Measurements from ENCODE around the gene CD300C.

CD300C gene

GRCh38 chr17:74545843-74546230 is at the start of gene CD300C:
Gene CD300C (minus strand): TSS chr17:74546115. CDS start chr17:74545782, 333 bp downstream.
- Histone ChIP-seq H3K9me3 (ENCODE audit: low read depth, low read length) (no peaks in the 10 kb centered on the region), H3K9ac (ENCODE audit: insufficient read length) (no peak within 1 kb of the TSS), H3K36me3 (ENCODE audit: insufficient read depth, low read length) (no peaks in the 10 kb centered on the region), H3K4me3 (no peak within 1 kb of the TSS), H3K27ac (no peak within 1 kb of the TSS)
- TF ChIP-seq EZH2 (IDR thresholded peaks at IDR 0.05) (no peak), FOXP2 (optimal IDR thresholded peaks at IDR 0.05; ENCODE audit: control extremely low read depth, extremely low read length, insufficient read depth) (no peak), POLR2AphosphoS5 (IDR thresholded peaks at IDR 0.05; ENCODE audit: borderline replicate concordance, low read depth, low read length) (no peak)
- no peak for DNase-seq (ENCODE audit: low read depth, low spot score)

GRCh38 chr17:74595037-74595750 is 49.3 kb upstream of the CD300C start:
- TF ChIP-seq POLR2AphosphoS5 (IDR thresholded peaks at IDR 0.05; ENCODE audit: borderline replicate concordance, low read depth, low read length) (no peak), FOXP2 (optimal IDR thresholded peaks at IDR 0.05; ENCODE audit: control extremely low read depth, extremely low read length, insufficient read depth) (no peak), EZH2 (IDR thresholded peaks at IDR 0.05) (no peak)
- Histone ChIP-seq H3K36me3 (ENCODE audit: insufficient read depth, low read length) (no peaks in the 10 kb centered on the region), H3K4me3 (no peak overlapping the region), H3K9ac (ENCODE audit: insufficient read length) (no peak overlapping the region), H3K27ac (no peak overlapping the region), H3K9me3 (ENCODE audit: low read depth, low read length) (no peaks in the 10 kb centered on the region)
- DNase-seq (ENCODE audit: low read depth, low spot score): no peak

GRCh38 chr17:74592087-74592990 is 46.4 kb upstream of the CD300C start, which contains the start of gene CD300LD:
Gene CD300LD (minus strand): TSS chr17:74592283. CDS start chr17:74592202, 81 bp downstream.
- TF ChIP-seq EZH2 (IDR thresholded peaks at IDR 0.05) (no peak), POLR2AphosphoS5 (IDR thresholded peaks at IDR 0.05; ENCODE audit: borderline replicate concordance, low read depth, low read length) (no peak), FOXP2 (optimal IDR thresholded peaks at IDR 0.05; ENCODE audit: control extremely low read depth, extremely low read length, insufficient read depth) (no peak)
- no peak for DNase-seq (ENCODE audit: low read depth, low spot score)
- no peak within 1 kb of the TSS for H3K4me3 ChIP-seq
- H3K36me3 ChIP-seq (ENCODE audit: insufficient read depth, low read length): no peaks in the 10 kb centered on the region
- no peak within 1 kb of the TSS for H3K27ac ChIP-seq
- H3K9ac ChIP-seq (ENCODE audit: insufficient read length): no peak within 1 kb of the TSS
- H3K9me3 ChIP-seq (ENCODE audit: low read depth, low read length): no peaks in the 10 kb centered on the region

GRCh38 chr17:74591503-74591902 is 45.6 kb upstream of the CD300C start:
- Histone ChIP-seq H3K4me3 (no peak overlapping the region), H3K9me3 (ENCODE audit: low read depth, low read length) (no peaks in the 10 kb centered on the region), H3K27ac (no peak overlapping the region), H3K9ac (ENCODE audit: insufficient read length) (no peak overlapping the region), H3K36me3 (ENCODE audit: insufficient read depth, low read length) (no peaks in the 10 kb centered on the region)
- TF ChIP-seq POLR2AphosphoS5 (IDR thresholded peaks at IDR 0.05; ENCODE audit: borderline replicate concordance, low read depth, low read length): no peak
- TF ChIP-seq EZH2 (IDR thresholded peaks at IDR 0.05): no peak
- no peak for TF ChIP-seq FOXP2 (optimal IDR thresholded peaks at IDR 0.05; ENCODE audit: control extremely low read depth, extremely low read length, insufficient read depth)
- DNase-seq (ENCODE audit: low read depth, low spot score): no peak

GRCh38 chr17:74585711-74586110 is 39.8 kb upstream of the CD300C start:
- TF ChIP-seq EZH2 (IDR thresholded peaks at IDR 0.05) (no peak), FOXP2 (optimal IDR thresholded peaks at IDR 0.05; ENCODE audit: control extremely low read depth, extremely low read length, insufficient read depth) (no peak), POLR2AphosphoS5 (IDR thresholded peaks at IDR 0.05; ENCODE audit: borderline replicate concordance, low read depth, low read length) (no peak)
- Histone ChIP-seq H3K4me3 (no peak overlapping the region), H3K36me3 (ENCODE audit: insufficient read depth, low read length) (no peaks in the 10 kb centered on the region), H3K27ac (no peak overlapping the region), H3K9me3 (ENCODE audit: low read depth, low read length) (no peaks in the 10 kb centered on the region), H3K9ac (ENCODE audit: insufficient read length) (no peak overlapping the region)
- no peak for DNase-seq (ENCODE audit: low read depth, low spot score)

GRCh38 chr17:74584292-74585060 is 38.6 kb upstream of the CD300C start:
- TF ChIP-seq POLR2AphosphoS5 (IDR thresholded peaks at IDR 0.05; ENCODE audit: borderline replicate concordance, low read depth, low read length) (no peak), FOXP2 (optimal IDR thresholded peaks at IDR 0.05; ENCODE audit: control extremely low read depth, extremely low read length, insufficient read depth) (no peak), EZH2 (IDR thresholded peaks at IDR 0.05) (no peak)
- Histone ChIP-seq H3K9ac (ENCODE audit: insufficient read length) (no peak overlapping the region), H3K27ac (no peak overlapping the region), H3K4me3 (no peak overlapping the region), H3K36me3 (ENCODE audit: insufficient read depth, low read length) (no peaks in the 10 kb centered on the region), H3K9me3 (ENCODE audit: low read depth, low read length) (no peaks in the 10 kb centered on the region)
- DNase-seq (ENCODE audit: low read depth, low spot score): no peak

GRCh38 chr17:74582633-74583032 is 36.7 kb upstream of the CD300C start:
- no peak for TF ChIP-seq POLR2AphosphoS5 (IDR thresholded peaks at IDR 0.05; ENCODE audit: borderline replicate concordance, low read depth, low read length)
- Histone ChIP-seq H3K36me3 (ENCODE audit: insufficient read depth, low read length) (no peaks in the 10 kb centered on the region), H3K4me3 (no peak overlapping the region), H3K27ac (no peak overlapping the region), H3K9me3 (ENCODE audit: low read depth, low read length) (no peaks in the 10 kb centered on the region), H3K9ac (ENCODE audit: insufficient read length) (no peak overlapping the region)
- DNase-seq (ENCODE audit: low read depth, low spot score): no peak

GRCh38 chr17:74579900-74580299 is 34.0 kb upstream of the CD300C start:
- TF ChIP-seq FOXP2 (optimal IDR thresholded peaks at IDR 0.05; ENCODE audit: control extremely low read depth, extremely low read length, insufficient read depth) (no peak), POLR2AphosphoS5 (IDR thresholded peaks at IDR 0.05; ENCODE audit: borderline replicate concordance, low read depth, low read length) (no peak), EZH2 (IDR thresholded peaks at IDR 0.05) (no peak)
- no peaks in the 10 kb centered on the region for H3K9me3 ChIP-seq (ENCODE audit: low read depth, low read length)
- H3K9ac ChIP-seq (ENCODE audit: insufficient read length): no peak overlapping the region
- DNase-seq (ENCODE audit: low read depth, low spot score): no peak
- no peak overlapping the region for H3K27ac ChIP-seq
- H3K4me3 ChIP-seq: no peak overlapping the region
- H3K36me3 ChIP-seq (ENCODE audit: insufficient read depth, low read length): no peaks in the 10 kb centered on the region
